Stomach (tissue), 9 donors: Measurements from ENCODE around the gene BRCA1. TPM values are rescaled to one million over a fixed set of nuclear protein-coding genes. Genes with fewer than 3 reads are reported as not detected.

Experiments
- DNase-seq, 2 donors: peaks; one replicate each; pipeline versions ENCODE4 v3.0.0 to v3.0.0-alpha.2; 2013 to 2019
- H3K27ac ChIP-seq, 5 donors: fragments of 200-600 bp in 4 of 5; sonication (generic) in 4 of 5; one replicate each; pipeline ENCODE4 v1.5.1; 2013 to 2019; ENCODE audit warnings: mild to moderate bottlenecking in 1 of 5, moderate library complexity in 1 of 5
- H3K27me3 ChIP-seq, 3 donors: fragments of 200-600 bp; sonication (generic); one replicate each; pipeline ENCODE4 v1.5.1; 2017 to 2019; ENCODE audit warnings: mixed run types in 1 of 3
- H3K36me3 ChIP-seq, 4 donors: fragments of 200-600 bp; sonication (generic); 1 replicate in 3 of 4; 2 replicates in 1 of 4; pipeline ENCODE4 v1.5.1; 2016 to 2019
- H3K4me1 ChIP-seq, 4 donors: fragments of 200-600 bp; sonication (generic); one replicate each; pipeline ENCODE4 v1.5.1; 2016 to 2019
- H3K4me3 ChIP-seq, 4 donors: fragments of 200-600 bp; sonication (generic) in 3 of 4; one replicate each; pipeline ENCODE4 v1.5.1; 2016 to 2019; ENCODE audit warnings: mild to moderate bottlenecking in 1 of 4
- H3K9me3 ChIP-seq, 4 donors: fragments of 200-600 bp; sonication (generic); one replicate each; pipeline ENCODE4 v1.5.1; 2016 to 2019
- CTCF ChIP-seq, 7 experiments: fragments of 450-650 bp in 4 of 7; fragments of 200-600 bp in 3 of 7; sonication (generic) in 3 of 7; IDR thresholded peaks; one replicate each; pipeline ENCODE4 v1.5.1; 2016 to 2019; ENCODE audit warnings: antibody characterized with exemption in 7 of 7, control low read depth in 2 of 7, mild to moderate bottlenecking in 1 of 7
- EP300 ChIP-seq: sonication (generic); formaldehyde crosslinking; IDR thresholded peaks from one replicate; pipeline ENCODE4 v1.6.1; 2017; ENCODE audit warnings: antibody characterized with exemption
- POLR2A ChIP-seq, 4 donors: fragments of 450-650 bp; IDR thresholded peaks; one replicate each; pipeline ENCODE4 v1.6.1; 2016; ENCODE audit warnings: antibody characterized with exemption in 4 of 4, control low read depth in 2 of 4, mild to moderate bottlenecking in 1 of 4, moderate library complexity in 1 of 4
- POLR2AphosphoS5 ChIP-seq, 3 donors: sonication (generic); formaldehyde crosslinking; IDR thresholded peaks; one replicate each; pipeline ENCODE4 v1.6.1; 2016; ENCODE audit warnings: antibody characterized with exemption in 3 of 3
- WGBS, 5 donors: extraction: QIAGEN DNeasy Blood & Tissue Kit in 3 of 5; methylation state at CpG; one replicate each; pipeline versions ENCODE4 v1.1.5 to v1.1.7; 2013 to 2018; 5-methylcytosine and 5-hydroxymethylcytosine counted together
- intact Hi-C: fragments of 100-400 bp; cut with DNase I; formaldehyde crosslinking; loops from one replicate; pipeline ENCODE4 v1.15.1; 2023; ENCODE audit warnings: low total_unique reads
- polyA plus RNA-seq, 3 donors: library from polyadenylated mRNA; stranded (reverse); fragments of 200-250 nt; gene quantifications; one replicate each; pipeline ENCODE4 v1.2.3, GENCODE V29; 2013
- total RNA-seq, 5 donors: library from RNA; depleted of rRNA; stranded (reverse); fragments of >200 nt; gene quantifications; one replicate each; pipeline versions ENCODE4 v1.1.0 to v1.2.3, GENCODE V29; 2014 to 2016
- donor health status: healthy with polysubstance abuse.
- donor health status: Bipolar disorder and iron deficiency.
- donor health status: healthy.

Gene BRCA1
- total and polyA plus RNA-seq, 8 donors = 2.0 to 47.5 (median 14.3) TPM

- Histone ChIP-seq H3K4me1 (peaks cover 9 to 27% (median 20%) of the 10 kb centered on the region in 4 donors), H3K27me3 (no peaks in the 10 kb centered on the region), H3K4me3 (no peak overlapping the region), H3K36me3 (no peaks in the 10 kb centered on the region), H3K27ac (no peak overlapping the region), H3K9me3 (no peaks in the 10 kb centered on the region)
- intact Hi-C loops = loop anchor here (10.0 kb wide), 1 partner anchor 97 kb away; the partner anchor contains the start of gene BRCA1
- TF ChIP-seq POLR2AphosphoS5 (IDR thresholded peaks at IDR 0.05) = no peak
- no peak for DNase-seq
- 72 to 82% (median 78%) methylated on average over 9 of the region's 9 CpGs for WGBS, 5 donors
These were observed 97.8 kb downstream of the BRCA1 start for GRCh38 chr17:43027091-43028032.

GRCh38 chr17:43026595-43026994 lies 98.6 kb downstream of the BRCA1 start:
- WGBS, 5 donors = 58 to 73% (median 68%) methylated on average over 5 of the region's 5 CpGs
- TF ChIP-seq POLR2A (IDR thresholded peaks at IDR 0.05) (no peak), EP300 (no peak), CTCF (IDR thresholded peaks at IDR 0.05) (no peak), POLR2AphosphoS5 (IDR thresholded peaks at IDR 0.05) (no peak)
- Histone ChIP-seq H3K27me3 (no peaks in the 10 kb centered on the region), H3K4me1 (peaks cover 9 to 28% (median 22%) of the 10 kb centered on the region in 4 donors), H3K4me3 (no peak overlapping the region), H3K36me3 (no peaks in the 10 kb centered on the region), H3K9me3 (no peaks in the 10 kb centered on the region), H3K27ac (peak overlapping the region in 1 of 5 donors; percentile 84)
- no peak for DNase-seq
- intact Hi-C loops = loop anchor here (10.0 kb wide), 1 partner anchor 98 kb away; the partner anchor contains the start of gene BRCA1

GRCh38 chr17:43025766-43026537 lies 99.2 kb downstream of the BRCA1 start:
- WGBS, 5 donors = 50 to 63% (median 60%) methylated on average over 14 to 16 of the region's 16 CpGs
- Histone ChIP-seq H3K4me3 (peak overlapping the region in 2 of 4 donors; percentile 49 to 59), H3K36me3 (no peaks in the 10 kb centered on the region), H3K9me3 (no peaks in the 10 kb centered on the region), H3K27ac (peak overlapping the region in 3 of 5 donors; percentile 4 to 84 (median 69)), H3K27me3 (no peaks in the 10 kb centered on the region), H3K4me1 (peaks cover 13 to 34% (median 27%) of the 10 kb centered on the region in 4 donors)
- intact Hi-C loops = loop anchor here (10.0 kb wide), 1 partner anchor 99 kb away; the partner anchor contains the start of gene BRCA1
- TF ChIP-seq EP300 = no peak
- no peak for TF ChIP-seq POLR2A (IDR thresholded peaks at IDR 0.05)
- no peak for TF ChIP-seq POLR2AphosphoS5 (IDR thresholded peaks at IDR 0.05)
- TF ChIP-seq CTCF (IDR thresholded peaks at IDR 0.05) = no peak
- DNase-seq = no peak

- intact Hi-C loops = loop anchor here (10.0 kb wide), 1 partner anchor 100 kb away; the partner anchor contains the start of gene BRCA1
- DNase-seq = no peak
- Histone ChIP-seq H3K4me3 (peak overlapping the region; percentile 49 to 59 (median 52)), H3K9me3 (no peaks in the 10 kb centered on the region), H3K4me1 (peaks cover 17 to 39% (median 33%) of the 10 kb centered on the region in 4 donors), H3K36me3 (no peaks in the 10 kb centered on the region), H3K27me3 (no peaks in the 10 kb centered on the region), H3K27ac (peak overlapping the region in 3 of 5 donors; percentile 42 to 84 (median 69))
- no peak for TF ChIP-seq POLR2AphosphoS5 (IDR thresholded peaks at IDR 0.05)
- no peak for TF ChIP-seq CTCF (IDR thresholded peaks at IDR 0.05)
- no peak for TF ChIP-seq POLR2A (IDR thresholded peaks at IDR 0.05)
- TF ChIP-seq EP300 = no peak
- 4 to 12% (median 8%) methylated on average over 22 to 27 of the region's 27 CpGs for WGBS, 5 donors
These were observed 99.9 kb downstream of the BRCA1 start for GRCh38 chr17:43025290-43025657.
